K562 (cell line): ENCODE data around the gene SCYGR8. TPM values are rescaled to one million over a fixed set of nuclear protein-coding genes. Genes with fewer than 3 reads are reported as not detected.

Experiments
- ATAC-seq: fragments of 200-7000 bp; cut with Tn5 transposase; 3 replicates; pipeline ENCODE4 v1.9.1; 2020; ENCODE audit warnings: moderate library complexity
- BruUV-seq: library from RNA; stranded (reverse); fragments of 400-500 nt; replicated peaks from 2 replicates; lab custom pipeline; 2021; lab: Mats Ljungman, UMichigan
- CTCF ChIA-PET: fragments of 300-600 bp; formaldehyde crosslinking; extraction: SDS; loops from one replicate; lab custom pipeline; 2021; ENCODE audit warnings: low intra/inter-chr PET ratio; lab: Yijun Ruan, JAX
- POLR2A ChIA-PET: fragments of 300-600, 350-650 bp; sonication (Branson Sonifier 250); formaldehyde crosslinking; extraction: SDS; loops from one replicate; lab custom pipeline; 2021; ENCODE audit warnings: antibody characterized with exemption, inconsistent platforms; lab: Yijun Ruan, JAX
- DNase-seq, 4 experiments: peaks; one replicate each; pipeline versions ENCODE4 v3.0.0 to v3.0.0-alpha.2; 2011 to 2018; ENCODE audit warnings: low spot score in 3 of 4, mixed read lengths in 3 of 4; ENCODE audit errors: extremely low read depth in 1 of 4
- FAIRE-seq: peaks from 2 replicates; lab custom pipeline; 2011; peaks lifted over from hg19 to GRCh38; lab: Jason Lieb, UNC
- H2AFZ ChIP-seq: 2 replicates; pipeline ENCODE4 v1.6.0; 2011; ENCODE audit warnings: low read depth, low read length, control low read depth, inconsistent platforms
- H3K27ac ChIP-seq: fragments of 200-600 bp; 3 replicates; pipeline ENCODE4 v1.8.0; 2011; ENCODE audit warnings: low read depth, mild to moderate bottlenecking, control low read depth, inconsistent platforms, low read length, moderate library complexity, mixed read lengths; ENCODE audit errors: extremely low read depth
- H3K27me3 ChIP-seq, 2 experiments: fragments of 300-600 bp in 1 of 2; 2 replicates in 1 of 2; 3 replicates in 1 of 2; pipeline versions ENCODE4 v1.6.0 to v1.8.0; 2011; ENCODE audit warnings: inconsistent platforms in 2 of 2, low read length in 2 of 2, mild to moderate bottlenecking in 1 of 2, mixed read lengths in 1 of 2, moderate library complexity in 1 of 2; ENCODE audit not compliant: control insufficient read depth in 2 of 2, insufficient read depth in 2 of 2
- H3K36me3 ChIP-seq: fragments of 300-600 bp; 3 replicates; pipeline ENCODE4 v1.8.0; 2011; ENCODE audit warnings: mild to moderate bottlenecking, low read length, inconsistent platforms; ENCODE audit not compliant: control insufficient read depth, insufficient read depth
- H3K4me1 ChIP-seq, 2 experiments: fragments of 200-600 bp in 1 of 2; replicated peaks in 1 of 2; 2 replicates in 1 of 2; 3 replicates in 1 of 2; pipeline versions ENCODE4 v1.5.1 to v1.8.0; 2011; ENCODE audit warnings: inconsistent platforms in 2 of 2, low read length in 2 of 2, mild to moderate bottlenecking in 1 of 2, mixed read lengths in 1 of 2, moderate library complexity in 1 of 2; ENCODE audit not compliant: control insufficient read depth in 2 of 2, insufficient read depth in 2 of 2
- H3K4me2 ChIP-seq: 2 replicates; pipeline ENCODE4 v1.6.1; 2011; ENCODE audit warnings: low read length, control low read depth, inconsistent platforms, mixed read lengths; ENCODE audit not compliant: insufficient read depth
- H3K4me3 ChIP-seq: fragments of 200-600 bp; sonication (generic), shearing (Covaris generic); 2 replicates; pipeline ENCODE4 v1.5.1; 2016; ENCODE audit warnings: control low read depth, inconsistent platforms
- H3K79me2 ChIP-seq: fragments of 200-600 bp; 3 replicates; pipeline ENCODE4 v1.8.0; 2011; ENCODE audit warnings: low read length, inconsistent platforms; ENCODE audit not compliant: control insufficient read depth, insufficient read depth
- H3K9ac ChIP-seq, 2 experiments: 2 replicates each; pipeline versions ENCODE4 v1.6.0 to v1.6.1; 2011; ENCODE audit warnings: low read depth in 2 of 2, low read length in 2 of 2, control low read depth in 1 of 2, inconsistent platforms in 1 of 2, mild to moderate bottlenecking in 1 of 2, mixed read lengths in 1 of 2; ENCODE audit not compliant: insufficient read depth in 1 of 2
- H3K9me1 ChIP-seq: one replicate; pipeline ENCODE4 v1.6.0; 2011; ENCODE audit warnings: inconsistent platforms, mild to moderate bottlenecking, low read length, moderate library complexity; ENCODE audit not compliant: control insufficient read depth, insufficient read depth
- H3K9me3 ChIP-seq: replicated peaks from 2 replicates; pipeline ENCODE4 v1.5.1; 2011; ENCODE audit warnings: low read depth, low read length, inconsistent platforms; ENCODE audit not compliant: control insufficient read depth, insufficient read depth
- H4K20me1 ChIP-seq: replicated peaks from 2 replicates; pipeline ENCODE4 v1.6.1; 2011; ENCODE audit warnings: low read length, inconsistent platforms, mixed read lengths; ENCODE audit not compliant: control insufficient read depth, insufficient read depth
- ATF6 ChIP-seq: sonication (generic); formaldehyde crosslinking; IDR thresholded peaks from 2 replicates; pipeline ENCODE4 v1.4.0; 2020; ENCODE audit warnings: mild to moderate bottlenecking, missing genetic modification reagents
- ETS1 ChIP-seq: conservative IDR thresholded peaks from 2 replicates; pipeline ENCODE4 v1.6.1; 2011; ENCODE audit warnings: low read depth, mild to moderate bottlenecking, low read length; ENCODE audit not compliant: control insufficient read depth
- FOXK2 ChIP-seq, 2 experiments: fragments of 450-650 bp; IDR thresholded peaks in 1 of 2; conservative IDR thresholded peaks in 1 of 2; 2 replicates each; pipeline ENCODE4 v1.6.1; 2016; ENCODE audit warnings: low read depth in 2 of 2, mild to moderate bottlenecking in 1 of 2
- FOXM1 ChIP-seq, 2 experiments: fragments of 450-650 bp in 1 of 2; sonication (generic) in 1 of 2; formaldehyde crosslinking in 1 of 2; IDR thresholded peaks; 2 replicates each; pipeline versions ENCODE4 v1.6.1 to v1.9.0; 2017 to 2022; ENCODE audit warnings: low read depth in 2 of 2, mild to moderate bottlenecking in 2 of 2, missing genetic modification reagents in 1 of 2, moderate library complexity in 1 of 2
- NONO ChIP-seq, 2 experiments: fragments of 200-400 bp in 1 of 2; fragments of 450-650 bp in 1 of 2; formaldehyde crosslinking in 1 of 2; IDR thresholded peaks; 2 replicates each; pipeline ENCODE4 v1.6.1; 2017; ENCODE audit warnings: low read depth in 2 of 2, mild to moderate bottlenecking in 2 of 2, moderate library complexity in 2 of 2, low read length in 1 of 2
- PTTG1 ChIP-seq: fragments of 450-650 bp; IDR thresholded peaks from 2 replicates; pipeline ENCODE4 v1.6.1; 2016; ENCODE audit warnings: low read depth, mild to moderate bottlenecking, missing genetic modification characterization, missing compliant biosample characterization
- PURB ChIP-seq: sonication (generic); formaldehyde crosslinking; IDR thresholded peaks from 2 replicates; pipeline ENCODE4 v1.9.0; 2021; ENCODE audit warnings: low read depth, mild to moderate bottlenecking, missing genetic modification reagents
- RBFOX2 ChIP-seq: fragments of 200-400 bp; formaldehyde crosslinking; IDR thresholded peaks from 2 replicates; pipeline ENCODE4 v1.6.1; 2017; ENCODE audit warnings: low read depth, mild to moderate bottlenecking, low read length, moderate library complexity
- RBM39 ChIP-seq: fragments of 200-400 bp; formaldehyde crosslinking; optimal IDR thresholded peaks from 2 replicates; pipeline ENCODE3; 2018; ENCODE audit warnings: low read depth, low read length
- TARDBP ChIP-seq: fragments of 450-650 bp; IDR thresholded peaks from 2 replicates; pipeline ENCODE4 v1.6.1; 2016
- ZNF217 ChIP-seq: sonication (generic); formaldehyde crosslinking; IDR thresholded peaks from 2 replicates; pipeline ENCODE4 v1.8.0; 2022; ENCODE audit warnings: mild to moderate bottlenecking, missing genetic modification reagents
- ZSCAN32 ChIP-seq: fragments of 450-650 bp; formaldehyde crosslinking; IDR thresholded peaks from 2 replicates; pipeline ENCODE4 v1.4.0; 2020; ENCODE audit warnings: mild to moderate bottlenecking, moderate library complexity
- WGBS: fragments of 100-300 bp; shearing (Covaris generic); methylation state at CpG from one replicate; pipeline ENCODE4 v1.1.6; 2016; ENCODE audit warnings: low coverage, mixed read lengths; ENCODE audit not compliant: insufficient coverage; ENCODE audit errors: missing lambda C conversion rate; 5-methylcytosine and 5-hydroxymethylcytosine counted together
- in situ Hi-C: fragments of 300-500 bp; cut with MboI; formaldehyde crosslinking; loops from 4 replicates; pipeline ENCODE4 v1.15.0; 2018; ENCODE audit warnings: inconsistent platforms, mixed read lengths
- intact Hi-C: fragments of 100-400 bp; cut with micrococcal nuclease; formaldehyde crosslinking; loops from 2 replicates; pipeline ENCODE4 v1.14.2; 2022
- polyA plus RNA-seq, 8 experiments: library from polyadenylated mRNA; depleted of rRNA in 4 of 8; stranded (reverse) in 5 of 8; unstranded in 3 of 8; fragments of >200 nt; fragmentation: Nextera tagmentation in 2 of 8; fragmentation: Illumina TruSeq in 1 of 8; extraction: Ambion mirVana in 2 of 8; extraction: Trizol in 1 of 8; gene quantifications; 2 replicates each; pipeline versions ENCODE4 v1.2.1 to v1.2.3, GENCODE V29; 2011 to 2014; ENCODE audit warnings: inconsistent platforms in 1 of 8, missing spikeins in 1 of 8
- total RNA-seq, 7 experiments: library from RNA; depleted of rRNA in 6 of 7; stranded (reverse); fragments of >200 nt in 6 of 7; fragmentation: Illumina TruSeq in 2 of 7; extraction: Trizol in 2 of 7; gene quantifications; 2 replicates each; pipeline versions ENCODE4 v1.2.1 to v1.2.3, GENCODE V29; 2011 to 2021; ENCODE audit warnings: low replicate concordance in 1 of 7
- TF ChIP-seq, protein P1 (sequence below): sonication (generic); formaldehyde crosslinking; IDR thresholded peaks from 2 replicates; pipeline ENCODE4 v1.8.0; 2022; ENCODE audit warnings: missing genetic modification reagents, mild to moderate bottlenecking, moderate library complexity, borderline replicate concordance
- TF ChIP-seq, protein P2 (sequence below): sonication (generic); formaldehyde crosslinking; IDR thresholded peaks from 2 replicates; pipeline ENCODE4 v1.8.0; 2022; ENCODE audit warnings: mild to moderate bottlenecking, missing genetic modification reagents
- TF ChIP-seq, protein P3 (sequence below): sonication (generic); formaldehyde crosslinking; IDR thresholded peaks from 2 replicates; pipeline ENCODE4 v1.8.0; 2022; ENCODE audit warnings: mild to moderate bottlenecking, missing genetic modification reagents, borderline replicate concordance

SCYGR8 gene
- total and polyA plus RNA-seq, 9 of the 15 experiments (the other 6 are each of a cell fraction or from before 2014, with no cell fraction given), result not detected

GRCh38 chr2:227707390-227707789, 38.3 kb upstream of the SCYGR8 start:
- in situ Hi-C loops, result no loop called here
- 0% methylated on average over 4 of the region's 6 CpGs for WGBS
- no peaks in the 10 kb centered on the region for H3K9me1 ChIP-seq
- FAIRE-seq, result no peak
- no TSS peak for BruUV-seq
- POLR2A ChIA-PET, result interaction anchor here (0.5 kb wide), 1 partner anchor 1015 kb away, joined by 3 read pairs; no protein-coding TSS in a partner anchor
- no peak for DNase-seq
- CTCF ChIA-PET, result no interaction called here
- no peak overlapping the region for H3K4me2 ChIP-seq
- intact Hi-C loops, result no loop called here
- H3K36me3 ChIP-seq, result no peaks in the 10 kb centered on the region
- no peak overlapping the region for H3K4me3 ChIP-seq
- H3K9ac ChIP-seq, result no peak overlapping the region
- no peak overlapping the region for H3K27ac ChIP-seq
- H3K79me2 ChIP-seq, result no peaks in the 10 kb centered on the region
- no peaks in the 10 kb centered on the region for H3K9me3 ChIP-seq
- no peaks in the 10 kb centered on the region for H4K20me1 ChIP-seq
- peaks cover 0 to 7% of the 10 kb centered on the region in 2 experiments; a peak in 1 of 5 replicates for H3K27me3 ChIP-seq
- H2AFZ ChIP-seq, result no peak overlapping the region
- ATAC-seq, result no peak
- H3K4me1 ChIP-seq, result no peaks in the 10 kb centered on the region
- TF ChIP-seq PURB (no peak), ETS1 (no peak), PTTG1 (tag) (no peak), ATF6 (CRISPR knock-in tag) (no peak), TARDBP (no peak), RBM39 (no peak), FOXM1 (IDR thresholded peaks at IDR 0.05; ENCODE audit: low read depth) (no peak), FOXM1 (CRISPR knock-in tag; IDR thresholded peaks at IDR 0.05; ENCODE audit: low read depth) (no peak), ZNF217 (CRISPR knock-in tag) (no peak), ZSCAN32 (CRISPR knock-in tag) (no peak), RBFOX2 (no peak), FOXK2 (conservative IDR thresholded peaks at IDR 0.05 in 1 of 2, IDR thresholded peaks at IDR 0.05 in 1 of 2; ENCODE audit: low read depth in 2 of 2) (no peak), NONO (IDR thresholded peaks at IDR 0.05; ENCODE audit: low read depth in 2 of 2, low read length in 1 of 2) (no peak)
- TF ChIP-seq, protein P1, sequence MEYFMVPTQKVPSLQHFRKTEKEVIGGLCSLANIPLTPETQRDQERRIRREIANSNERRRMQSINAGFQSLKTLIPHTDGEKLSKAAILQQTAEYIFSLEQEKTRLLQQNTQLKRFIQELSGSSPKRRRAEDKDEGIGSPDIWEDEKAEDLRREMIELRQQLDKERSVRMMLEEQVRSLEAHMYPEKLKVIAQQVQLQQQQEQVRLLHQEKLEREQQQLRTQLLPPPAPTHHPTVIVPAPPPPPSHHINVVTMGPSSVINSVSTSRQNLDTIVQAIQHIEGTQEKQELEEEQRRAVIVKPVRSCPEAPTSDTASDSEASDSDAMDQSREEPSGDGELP (CRISPR knock-in tag), result no peak
- TF ChIP-seq, protein P2, sequence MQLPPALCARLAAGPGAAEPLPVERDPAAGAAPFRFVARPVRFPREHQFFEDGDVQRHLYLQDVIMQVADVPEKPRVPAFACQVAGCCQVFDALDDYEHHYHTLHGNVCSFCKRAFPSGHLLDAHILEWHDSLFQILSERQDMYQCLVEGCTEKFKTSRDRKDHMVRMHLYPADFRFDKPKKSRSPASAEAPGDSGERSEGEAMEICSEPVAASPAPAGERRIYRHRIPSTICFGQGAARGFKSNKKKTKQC (CRISPR knock-in tag), result no peak
- TF ChIP-seq, protein P3, sequence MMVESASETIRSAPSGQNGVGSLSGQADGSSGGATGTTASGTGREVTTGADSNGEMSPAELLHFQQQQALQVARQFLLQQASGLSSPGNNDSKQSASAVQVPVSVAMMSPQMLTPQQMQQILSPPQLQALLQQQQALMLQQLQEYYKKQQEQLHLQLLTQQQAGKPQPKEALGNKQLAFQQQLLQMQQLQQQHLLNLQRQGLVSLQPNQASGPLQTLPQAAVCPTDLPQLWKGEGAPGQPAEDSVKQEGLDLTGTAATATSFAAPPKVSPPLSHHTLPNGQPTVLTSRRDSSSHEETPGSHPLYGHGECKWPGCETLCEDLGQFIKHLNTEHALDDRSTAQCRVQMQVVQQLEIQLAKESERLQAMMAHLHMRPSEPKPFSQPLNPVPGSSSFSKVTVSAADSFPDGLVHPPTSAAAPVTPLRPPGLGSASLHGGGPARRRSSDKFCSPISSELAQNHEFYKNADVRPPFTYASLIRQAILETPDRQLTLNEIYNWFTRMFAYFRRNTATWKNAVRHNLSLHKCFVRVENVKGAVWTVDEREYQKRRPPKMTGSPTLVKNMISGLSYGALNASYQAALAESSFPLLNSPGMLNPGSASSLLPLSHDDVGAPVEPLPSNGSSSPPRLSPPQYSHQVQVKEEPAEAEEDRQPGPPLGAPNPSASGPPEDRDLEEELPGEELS (CRISPR knock-in tag), result no peak
